Glomerular endothelial cell (primary cell): ENCODE data around the gene ATG9A. TPM values are rescaled to one million over a fixed set of nuclear protein-coding genes. Genes with fewer than 3 reads are reported as not detected.

Source experiments
- DNase-seq: peaks from one replicate; pipeline ENCODE4 v3.0.0-alpha.2; 2011; ENCODE audit warnings: low read depth, low spot score; ENCODE audit errors: extremely low read depth
- total RNA-seq: library from RNA; depleted of rRNA; stranded (reverse); fragments of >200 nt; gene quantifications from 2 replicates; pipeline ENCODE4 v1.2.3, GENCODE V29; 2015

The ATG9A gene
- total RNA-seq, 1 donor from 2014 or later: 65.2 TPM

DNA sequence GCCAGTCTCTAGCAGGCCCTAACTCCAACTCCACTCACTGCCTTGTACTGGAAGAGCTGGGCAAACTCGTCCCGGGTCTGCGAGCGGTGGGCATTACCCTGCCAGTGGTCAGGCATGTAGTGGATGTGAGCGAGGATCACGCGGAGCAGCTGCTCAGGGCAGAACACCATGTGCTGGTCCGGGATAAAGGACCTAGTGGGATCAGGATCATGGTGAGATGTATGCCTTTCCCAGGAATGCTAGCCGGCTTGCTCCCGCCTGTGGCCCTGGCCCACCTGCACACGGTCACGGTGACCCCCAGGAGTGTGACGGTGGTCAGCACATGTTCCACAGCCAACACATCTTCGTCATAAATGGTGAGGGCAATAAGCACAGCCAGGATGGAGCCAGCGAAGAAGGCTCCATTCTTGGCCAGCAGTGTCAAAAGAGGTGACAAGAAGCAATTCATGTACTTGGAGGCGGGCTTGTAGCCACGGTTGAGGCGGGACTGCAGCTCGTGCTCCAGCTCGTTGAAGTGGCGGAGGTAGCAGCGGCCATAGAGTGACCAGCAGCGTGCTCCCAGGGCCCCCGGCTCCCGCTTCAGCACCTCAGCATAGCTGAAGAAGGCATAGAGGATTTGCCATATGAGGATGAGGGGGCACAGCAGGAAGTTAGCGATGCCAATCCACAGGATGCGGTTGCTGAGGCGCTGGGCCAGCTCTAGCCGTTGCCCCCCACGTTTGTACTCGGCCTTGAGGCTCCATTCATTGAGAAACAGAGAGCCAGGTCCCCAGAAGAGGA is 5.4 kb downstream of the ATG9A start:
- DNase-seq: no peak

DNA sequence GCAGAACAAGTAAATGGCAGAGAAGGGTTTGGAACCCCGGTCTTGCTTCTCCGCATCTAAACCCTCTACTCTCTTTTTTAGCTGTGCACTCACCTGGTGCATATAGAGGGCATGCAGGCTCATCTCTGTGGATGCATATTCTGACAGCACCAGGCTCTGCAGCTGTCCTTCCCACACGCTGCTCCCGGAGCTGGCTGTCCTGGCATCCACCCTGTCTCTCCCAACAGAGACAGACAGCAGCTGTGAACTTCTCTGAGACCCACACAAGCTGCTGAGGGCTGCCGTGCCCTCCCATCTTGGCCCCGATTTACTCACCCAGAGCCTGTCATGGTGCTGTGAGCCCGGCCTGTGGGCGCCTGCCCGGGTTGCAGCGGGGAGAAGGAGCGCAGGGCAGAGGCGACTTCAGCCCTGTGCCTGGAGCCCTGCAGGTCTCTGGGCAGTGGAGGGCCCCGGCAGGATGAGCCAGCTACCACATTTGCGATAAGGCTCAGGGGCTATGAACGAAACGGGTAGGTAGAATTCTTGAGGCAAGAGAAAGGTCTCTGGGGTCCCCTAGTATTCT is 7.4 kb downstream of the ATG9A start:
- DNase-seq: no peak

DNA sequence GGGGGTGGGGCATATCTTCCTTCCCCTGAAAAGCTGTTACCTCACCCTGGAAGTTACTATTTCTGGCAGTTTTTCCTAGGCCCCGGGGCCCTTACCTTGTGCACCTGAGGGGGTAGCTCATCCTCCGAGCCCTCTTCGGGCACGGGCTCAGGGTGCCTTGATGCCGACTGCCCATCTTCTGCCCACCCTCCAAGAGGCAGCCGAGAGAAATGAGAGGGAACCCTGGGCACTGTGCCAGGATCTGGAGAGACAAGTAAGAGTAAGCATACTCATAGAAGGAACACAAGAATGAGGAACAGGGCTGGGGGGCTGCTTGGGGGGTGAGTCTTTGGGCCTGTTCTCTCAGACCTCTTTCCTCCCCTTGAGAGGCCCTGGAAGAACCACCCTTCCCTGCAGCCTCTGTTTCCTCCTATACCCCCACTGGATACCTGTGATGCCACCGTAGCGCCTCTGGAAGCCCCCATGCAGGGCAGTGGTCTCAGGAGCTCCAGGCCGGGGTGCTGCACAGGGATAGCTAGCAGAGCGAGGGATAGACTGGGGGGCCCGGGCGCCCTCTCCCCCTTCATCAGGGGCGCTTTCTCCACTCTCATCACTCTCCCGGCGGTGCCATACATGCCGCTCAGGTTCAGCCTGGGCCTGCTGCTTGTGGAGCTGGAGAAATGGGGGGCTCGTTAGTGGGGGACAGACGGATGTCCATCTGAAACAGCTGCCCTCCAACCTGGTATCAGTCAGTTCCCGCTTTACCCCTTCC is 8.6 kb downstream of the ATG9A start:
- DNase-seq: no peak

DNA sequence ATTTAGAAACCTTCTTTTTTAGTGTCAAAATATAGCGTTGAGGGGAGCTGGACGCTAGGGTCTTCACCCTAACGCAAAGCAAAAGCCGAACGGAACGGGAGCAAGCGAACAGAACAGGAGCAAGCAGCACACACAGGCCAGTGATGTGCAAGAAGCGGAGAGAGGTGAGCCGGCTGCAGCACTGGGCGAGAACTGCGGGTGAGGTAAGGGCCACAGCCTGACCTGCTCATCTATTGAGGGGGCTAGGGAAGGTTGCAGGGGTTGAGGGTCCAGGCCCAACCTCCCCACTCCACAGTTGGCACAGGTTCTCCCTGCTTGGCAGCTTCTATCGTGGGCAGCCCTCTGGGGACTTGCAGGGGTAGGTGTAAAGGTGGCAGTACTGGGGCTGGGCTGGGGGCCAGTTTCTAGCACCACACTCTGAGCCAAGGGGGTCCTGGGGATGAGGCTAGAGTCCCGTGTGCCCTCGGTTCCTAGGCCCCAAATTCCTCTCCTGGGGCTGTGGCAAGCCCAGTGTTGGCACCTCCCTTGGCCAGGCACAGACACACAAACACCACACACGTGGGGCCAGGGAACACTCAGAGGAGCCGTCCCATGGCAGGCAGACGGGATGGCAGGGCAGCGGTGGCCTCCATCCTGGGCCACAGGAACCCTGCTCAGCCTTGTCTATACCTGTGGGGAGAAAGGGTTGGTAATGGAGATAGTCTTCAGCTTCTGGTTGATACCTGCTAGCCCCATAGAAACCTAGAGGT is 9.5 kb downstream of the ATG9A start:
- DNase-seq: no peak

DNA sequence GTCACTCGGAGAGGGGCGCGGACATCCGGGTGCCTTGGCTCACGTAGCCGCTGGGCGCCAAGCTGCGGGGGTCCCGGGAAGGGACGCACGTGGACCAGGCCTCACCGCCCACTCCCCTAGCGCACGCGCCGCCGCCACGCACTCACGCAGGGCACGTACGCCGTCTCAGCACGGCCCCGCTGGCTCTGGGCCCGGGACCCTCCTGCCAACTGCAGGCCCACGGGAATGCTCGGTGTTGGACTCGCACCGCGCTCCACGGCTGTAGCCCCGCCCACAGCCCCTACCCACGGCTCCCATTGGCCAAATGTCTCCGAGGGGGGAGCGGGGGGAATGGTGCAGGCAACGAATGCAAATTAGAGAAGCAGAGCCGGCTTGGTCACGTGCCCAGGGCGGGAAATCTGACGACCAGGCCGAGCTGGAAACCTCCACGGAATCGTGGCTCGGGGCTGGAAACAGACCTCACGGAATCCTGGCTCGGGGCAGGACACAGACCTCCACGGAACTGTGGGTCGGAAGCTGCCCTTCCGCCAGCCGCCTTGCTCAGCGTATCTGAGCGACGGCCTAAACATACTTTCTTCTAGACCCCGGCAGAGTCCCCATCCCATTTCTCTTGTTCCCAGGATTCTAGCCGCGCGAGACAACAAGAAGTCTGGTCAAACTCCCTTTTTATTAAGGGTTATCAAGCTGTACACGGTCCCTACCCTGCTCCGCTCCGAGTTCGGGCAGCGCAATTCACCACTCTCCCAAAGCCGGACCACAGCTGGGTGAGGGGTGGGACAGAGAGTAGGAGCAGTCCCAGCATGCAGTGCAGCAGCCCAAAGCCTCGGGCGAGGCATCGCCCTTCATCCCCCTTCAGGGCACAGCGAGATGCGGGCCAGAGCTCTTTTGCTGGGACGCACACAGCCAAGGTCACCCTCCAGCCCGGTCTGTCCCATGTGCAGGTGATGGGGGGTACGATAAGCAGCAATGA is 10.4 kb downstream of the ATG9A start, which contains the start of gene ABCB6:
Gene ABCB6 (minus strand): TSS at position 227 of the 970 bp plus-strand sequence. CDS start 285 bp downstream, outside the sequence.
- no peak for DNase-seq

DNA sequence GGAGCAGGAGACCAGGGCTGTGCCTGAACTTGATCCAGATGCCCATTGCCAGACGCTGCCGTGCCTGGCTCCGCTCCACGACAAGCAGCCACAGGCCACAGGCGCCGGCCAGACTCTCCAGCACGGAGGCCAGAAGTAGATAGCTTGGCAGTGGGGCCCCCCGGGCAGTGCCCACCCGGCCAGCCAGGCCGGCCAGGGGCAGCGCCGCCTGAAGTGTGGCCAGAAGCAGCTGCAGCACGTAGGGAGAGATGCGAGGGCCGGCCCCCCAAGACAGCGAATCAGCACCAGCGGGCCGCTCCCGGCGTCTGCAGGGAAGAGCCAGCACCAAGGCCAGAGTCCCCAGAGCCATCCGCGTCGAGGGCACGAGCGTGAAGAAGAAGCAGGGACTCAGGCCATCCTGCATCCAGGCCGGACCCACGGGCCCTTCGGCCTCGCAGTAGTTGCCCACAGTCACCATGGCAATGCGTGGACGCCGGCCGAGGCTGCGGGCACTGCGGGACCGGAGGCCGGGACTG is 11.2 kb downstream of the ATG9A start:
- no peak for DNase-seq

DNA sequence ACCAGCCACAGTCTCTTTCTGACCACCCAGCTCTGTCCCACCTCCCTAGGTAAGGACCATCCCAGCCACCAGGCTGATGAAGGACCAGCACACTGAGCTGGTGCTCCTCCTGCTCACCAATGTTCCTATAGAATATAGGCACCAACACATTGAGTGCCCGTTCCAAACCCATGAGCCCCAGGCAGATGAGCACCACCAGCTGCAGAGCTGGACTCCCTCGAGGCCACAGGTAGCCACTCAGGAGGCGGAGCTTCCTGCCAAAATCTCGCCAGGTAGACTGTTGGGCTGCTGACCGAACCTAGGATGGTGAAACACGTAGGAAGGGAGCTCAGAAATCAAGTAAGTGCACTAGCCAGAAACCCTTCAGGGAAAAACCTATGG is 12.9 kb downstream of the ATG9A start:
- DNase-seq: no peak

DNA sequence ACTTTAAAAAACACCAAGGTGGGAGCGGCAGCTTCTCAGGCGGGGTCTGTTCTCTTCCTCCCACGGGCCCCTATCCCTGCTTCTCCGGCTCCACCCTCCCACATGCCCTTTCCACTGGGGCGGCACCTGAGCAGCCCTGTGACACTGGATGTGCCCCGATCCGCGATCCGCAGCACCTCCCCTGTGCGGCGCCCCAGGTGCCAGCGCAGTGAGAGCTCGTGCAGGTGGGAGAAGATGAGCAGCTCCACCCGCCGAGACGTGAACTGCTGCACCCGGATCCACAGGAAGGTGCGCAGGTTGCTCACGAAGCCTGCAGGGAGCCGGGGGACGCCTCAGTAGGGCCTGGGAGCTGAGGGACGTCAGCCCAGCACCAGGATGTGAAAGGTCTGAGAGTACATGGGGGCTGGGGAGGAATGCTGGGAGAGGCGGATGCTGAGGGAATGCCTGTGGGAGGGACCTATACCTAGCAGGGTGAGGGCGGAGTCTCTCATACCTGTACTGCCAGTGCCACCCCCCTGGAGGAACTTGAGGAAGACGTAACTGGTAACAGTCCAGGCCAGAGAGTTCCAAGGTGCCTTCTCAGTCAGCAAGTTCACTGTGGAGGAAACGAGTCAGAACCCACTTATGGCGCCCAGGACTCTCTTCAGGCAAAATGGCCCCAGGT is 13.4 kb downstream of the ATG9A start:
- no peak for DNase-seq

DNA sequence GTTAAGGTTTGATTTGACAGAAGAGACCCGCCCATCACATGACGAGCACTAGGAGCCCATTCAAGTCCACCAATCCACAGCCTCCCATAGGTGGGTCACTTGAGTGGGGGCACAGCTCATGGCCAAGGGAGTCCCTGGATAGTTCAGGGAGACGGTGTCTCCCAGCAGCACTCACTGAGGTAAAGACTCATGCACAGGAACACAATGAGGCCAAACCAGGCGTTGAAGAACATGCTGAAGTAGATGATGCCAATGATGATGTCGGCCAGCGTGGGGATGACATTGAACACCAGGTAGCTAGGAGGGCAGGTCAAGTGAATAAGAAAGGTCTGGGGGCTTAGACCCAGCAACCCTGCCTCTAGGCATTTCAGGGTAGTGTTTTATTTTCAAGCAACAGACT is 14.7 kb downstream of the ATG9A start:
- DNase-seq: no peak

DNA sequence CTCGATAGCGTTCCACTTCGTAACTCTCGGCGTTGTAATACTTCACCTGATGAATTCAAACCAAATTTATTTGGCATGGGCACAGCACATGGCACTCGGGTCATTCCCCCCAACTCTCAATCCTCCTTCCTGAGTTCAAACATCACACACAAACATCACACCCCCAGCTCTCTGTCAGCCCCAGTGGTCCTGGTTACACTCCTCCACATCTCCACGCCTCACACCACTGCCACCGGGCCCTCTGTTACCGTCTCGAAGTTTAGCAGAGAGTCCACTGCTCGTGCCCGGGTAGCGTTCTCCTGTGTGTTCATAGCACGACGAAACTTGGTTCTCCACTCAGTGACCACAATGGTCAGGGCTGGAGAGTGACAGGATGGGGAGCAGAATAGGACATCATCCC is 15.3 kb downstream of the ATG9A start:
- DNase-seq: no peak

DNA sequence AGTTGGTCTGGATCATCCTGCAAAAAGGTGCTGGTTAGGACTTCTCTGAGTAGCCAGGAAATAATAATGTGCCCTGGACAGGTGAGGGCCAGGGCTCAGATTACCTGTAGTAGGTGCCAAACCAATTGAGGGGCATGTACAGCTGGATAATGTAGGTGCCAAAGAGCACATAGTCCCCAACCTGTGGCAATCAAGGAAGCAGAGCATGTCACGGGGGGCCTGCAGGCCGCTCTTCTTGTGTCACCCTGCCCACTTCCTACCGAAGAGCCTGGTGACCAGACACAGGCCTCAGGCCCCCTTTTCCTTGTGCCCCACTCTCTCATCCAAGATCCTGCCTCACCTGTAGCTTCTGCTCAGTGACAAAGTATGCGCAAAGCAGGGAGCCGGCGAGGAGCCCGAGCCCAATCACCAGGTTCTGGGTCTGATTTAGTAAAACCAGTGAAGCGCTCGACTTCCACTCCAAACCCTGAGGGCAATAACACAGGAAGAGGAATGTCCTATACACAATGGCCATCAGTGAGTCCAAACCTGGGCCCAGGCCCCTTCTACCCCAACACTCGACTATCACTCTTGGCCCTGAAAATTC is 15.9 kb downstream of the ATG9A start:
- DNase-seq: no peak

DNA sequence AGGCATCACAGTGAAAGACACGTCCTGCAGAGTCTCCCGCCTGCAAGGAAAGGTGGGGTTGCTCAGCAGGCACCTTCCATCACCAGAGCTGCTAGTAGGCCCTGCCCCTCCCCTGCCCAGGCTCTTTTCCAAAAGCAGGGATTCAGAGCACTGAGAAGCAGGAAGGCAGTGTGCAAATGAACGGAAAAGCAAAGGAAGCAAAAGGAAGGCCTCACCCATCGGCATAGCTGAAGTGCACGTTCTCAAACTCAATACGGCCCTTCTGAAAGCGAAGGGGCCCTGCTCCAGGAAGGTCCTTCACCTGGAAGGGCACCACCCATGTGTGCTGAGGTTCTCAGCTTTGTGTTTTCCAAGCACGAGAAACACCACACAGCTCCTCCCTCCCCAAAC is 16.4 kb downstream of the ATG9A start:
- no peak for DNase-seq

DNA sequence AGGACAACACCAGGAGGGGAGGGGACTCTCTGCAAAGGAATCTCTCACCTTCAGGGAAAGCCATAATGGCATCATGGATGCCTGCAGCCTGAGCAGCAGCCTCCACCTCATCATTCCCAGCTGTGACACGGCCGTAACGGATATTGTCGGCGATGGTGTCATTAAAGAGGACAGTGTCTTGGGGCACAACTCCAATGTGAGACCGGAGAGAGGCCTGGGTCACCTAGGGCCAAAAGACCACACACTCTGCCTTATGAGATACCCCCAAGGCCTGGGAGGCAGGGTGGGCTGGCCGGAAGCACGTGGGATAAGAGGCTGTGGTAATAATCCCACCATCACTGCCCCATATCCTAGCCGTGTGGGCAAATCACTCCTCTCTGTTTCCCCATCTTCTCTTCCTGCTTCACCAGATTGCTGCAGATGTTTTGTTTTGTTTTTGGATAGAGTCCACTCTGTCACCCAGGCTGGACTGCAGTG is 18.5 kb downstream of the ATG9A start:
- no peak for DNase-seq

DNA sequence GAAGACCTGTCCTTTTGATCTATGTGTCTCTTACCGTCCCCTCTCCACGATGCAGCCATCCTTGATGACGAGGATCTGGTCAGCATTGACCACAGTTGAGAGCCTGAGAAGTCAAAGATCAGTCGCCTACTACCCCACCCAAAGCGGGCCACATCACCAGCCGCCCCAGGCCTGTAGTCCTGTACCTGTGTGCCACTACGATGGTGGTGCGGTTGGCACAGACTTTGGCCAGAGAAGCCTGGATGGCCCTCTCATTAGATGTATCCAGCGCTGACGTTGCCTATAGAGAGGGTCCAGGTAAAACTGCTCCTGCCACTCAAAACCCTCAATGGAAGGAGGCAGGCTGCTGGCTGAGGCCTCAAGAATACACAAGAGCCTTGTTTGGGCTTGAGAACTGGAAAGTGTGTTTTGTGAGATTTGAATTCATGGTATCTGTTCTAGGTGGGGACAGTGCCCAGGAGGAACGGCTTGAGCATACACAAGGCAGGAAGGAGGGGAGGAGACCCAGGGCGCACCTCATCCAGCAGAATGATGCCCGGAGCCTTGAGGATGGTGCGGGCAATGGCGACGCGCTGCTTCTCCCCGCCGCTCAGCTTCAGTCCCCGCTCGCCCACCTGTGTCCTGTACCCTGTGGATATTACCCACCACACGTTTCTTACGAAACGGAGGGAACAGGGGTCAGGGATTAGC is 19.1 kb downstream of the ATG9A start:
- no peak for DNase-seq

DNA sequence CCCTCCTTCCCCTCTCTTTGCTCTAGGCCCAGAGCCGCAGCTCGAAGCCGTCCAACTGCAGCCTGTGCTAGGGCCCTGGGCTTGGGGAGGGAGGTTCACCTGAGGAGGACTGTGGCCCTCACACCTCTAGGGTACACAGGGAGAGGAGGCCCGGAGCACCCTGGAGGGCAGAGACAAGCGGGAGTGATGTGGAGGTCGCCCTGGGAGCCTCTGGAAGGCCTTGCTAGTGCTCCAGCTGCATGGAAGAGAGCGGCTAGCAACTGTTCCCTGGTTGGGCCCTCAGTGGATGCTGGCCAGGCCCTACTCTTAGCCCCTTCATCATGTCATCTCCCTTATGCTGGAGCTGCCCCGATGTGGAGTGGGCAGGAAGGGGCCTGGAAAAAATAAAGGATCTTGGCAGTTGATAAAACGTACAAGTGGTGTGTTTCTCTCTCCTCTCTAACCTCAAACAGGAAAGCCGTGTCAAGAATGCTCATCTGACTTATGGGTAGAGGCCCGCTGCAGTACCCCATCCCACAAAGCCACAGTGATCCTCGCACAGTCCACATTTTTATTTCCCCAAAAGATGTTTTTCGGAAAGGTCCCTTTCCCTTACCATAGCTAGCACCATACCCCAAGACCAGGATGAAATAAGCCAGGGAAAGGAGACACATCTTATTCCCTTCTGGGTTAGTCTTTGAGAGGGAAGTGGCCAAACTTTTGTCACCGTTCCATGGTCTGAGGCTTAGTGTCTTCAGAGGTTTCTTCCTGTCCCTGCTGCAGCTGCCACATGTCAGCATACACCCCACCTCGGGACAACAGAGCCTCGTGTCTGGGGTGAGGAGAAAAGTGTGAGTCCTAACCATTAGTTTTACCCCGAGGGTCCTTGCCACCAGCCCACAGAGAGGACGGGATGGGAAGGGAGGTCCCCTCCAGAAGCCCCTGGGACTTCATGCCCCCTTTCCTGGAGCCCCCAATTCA is 19.9 kb downstream of the ATG9A start:
- DNase-seq: no peak

DNA sequence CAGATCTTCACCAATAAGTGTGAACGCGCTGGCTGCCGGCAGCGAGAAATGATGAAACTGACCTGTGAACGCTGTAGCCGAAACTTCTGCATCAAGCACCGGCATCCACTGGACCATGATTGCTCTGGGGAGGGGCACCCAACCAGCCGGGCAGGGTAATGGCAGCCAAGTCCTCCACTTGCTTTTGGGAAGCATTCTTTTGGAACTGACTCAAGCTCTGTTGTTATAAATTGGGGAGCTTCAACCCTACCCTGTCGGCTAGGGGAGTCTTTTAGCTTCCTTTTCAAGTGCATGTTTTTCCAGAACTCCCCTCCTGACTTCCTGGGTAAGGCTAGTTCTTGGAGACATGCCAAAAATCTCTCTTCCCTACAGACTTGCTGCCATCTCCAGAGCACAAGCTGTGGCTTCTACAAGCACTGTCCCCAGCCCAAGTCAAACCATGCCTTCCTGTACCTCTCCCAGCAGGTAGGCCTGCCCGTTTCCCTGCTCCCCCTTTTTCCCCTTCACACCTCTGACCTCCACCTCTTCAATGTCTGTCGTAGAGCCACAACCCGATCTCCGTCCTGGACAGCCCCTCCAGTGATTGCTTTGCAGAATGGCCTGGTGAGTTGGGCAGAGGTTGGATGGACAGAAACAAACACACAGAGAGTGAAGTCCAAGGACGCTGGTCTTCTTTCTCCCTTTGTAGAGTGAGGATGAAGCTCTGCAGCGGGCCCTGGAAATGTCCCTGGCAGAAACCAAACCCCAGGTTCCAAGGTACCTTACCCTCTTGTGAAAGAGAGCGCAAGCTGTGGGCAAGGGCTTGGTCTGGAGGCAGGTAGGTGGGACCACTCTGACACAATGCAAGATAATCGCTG is 21.3 kb downstream of the ATG9A start:
- no peak for DNase-seq
